Measurements from ENCODE around the gene SLC35A3. TPM values are rescaled to one million over a fixed set of nuclear protein-coding genes. Genes with fewer than 3 reads are reported as not detected.

SLC35A3 gene
- total and polyA plus RNA-seq, 2 of the 4 experiments (the other 2 are of a cell fraction), result 9.6 to 13.6 TPM

GRCh38 chr1:100065969-100066227 is 96.1 kb downstream of the SLC35A3 start:
- Histone ChIP-seq H4K20me1 (ENCODE audit: insufficient read depth, low read length) (no peaks in the 10 kb centered on the region), H3K4me2 (ENCODE audit: low read depth, low read length) (no peak overlapping the region), H2BK15ac (ENCODE audit: low read depth, low read length) (no peak overlapping the region), H3K4me3 (ENCODE audit: insufficient read depth, low read depth, low read length) (no peak overlapping the region), H3K36me3 (ENCODE audit: control insufficient read depth, insufficient read depth, low read length) (peaks cover 45% of the 10 kb centered on the region), H4K8ac (ENCODE audit: low read depth in 2 of 2, low read length in 2 of 2) (no peak overlapping the region), H4K91ac (ENCODE audit: insufficient read depth, low read depth, low read length) (no peak overlapping the region), H3K27ac (ENCODE audit: insufficient read depth, low read length) (no peak overlapping the region), H3K4ac (ENCODE audit: low read depth, low read length) (no peak overlapping the region), H2BK20ac (ENCODE audit: low read depth, low read length) (no peak overlapping the region), H2AK9ac (replicated peaks; ENCODE audit: low read depth, low read length, poor library complexity) (no peak overlapping the region), H4K5ac (ENCODE audit: low read depth, low read length) (no peak overlapping the region), H3K14ac (replicated peaks; ENCODE audit: low read depth, low read length) (no peak overlapping the region), H2AFZ (replicated peaks; ENCODE audit: low read length, poor library complexity) (no peak overlapping the region), H3K4me1 (ENCODE audit: control insufficient read depth, insufficient read depth, low read length) (no peaks in the 10 kb centered on the region), H2BK5ac (ENCODE audit: low read depth, low read length, poor library complexity, severe bottlenecking) (no peak overlapping the region), H3K23ac (ENCODE audit: low read depth, low read length) (no peak overlapping the region), H3K27me3 (ENCODE audit: control insufficient read depth, insufficient read depth, low read length) (no peaks in the 10 kb centered on the region), H2AK5ac (ENCODE audit: low read depth, low read length) (no peak overlapping the region), H3K9me1 (ENCODE audit: insufficient read depth, low read length) (no peaks in the 10 kb centered on the region), H2BK120ac (ENCODE audit: low read depth, low read length) (no peak overlapping the region), H3K9ac (ENCODE audit: low read depth, low read length) (no peak overlapping the region), H3K79me1 (ENCODE audit: low read depth in 1 of 2, low read length in 2 of 2) (peaks cover 24 to 32% of the 10 kb centered on the region in 2 experiments), H3K18ac (ENCODE audit: low read depth, low read length) (no peak overlapping the region), H3K9me3 (ENCODE audit: control insufficient read depth, insufficient read depth, low read length) (no peaks in the 10 kb centered on the region), H3K56ac (ENCODE audit: extremely low read depth, insufficient read depth, low read length) (no peak overlapping the region)
- DNase-seq (no peak), ATAC-seq (ENCODE audit: low read depth) (no peak)
- POLR2A ChIA-PET (ENCODE audit: unreplicated experiment), result no interaction called here
- dilution Hi-C loops (cut with HindIII; ENCODE audit: low sequenced_read_pairs, unreplicated experiment) (no loop called here), intact Hi-C loops (cut with micrococcal nuclease) (no loop called here), in situ Hi-C loops (cut with MboI; ENCODE audit: low sequenced_read_pairs) (no loop called here)
- TF ChIP-seq POLR2A (IDR thresholded peaks at IDR 0.05; ENCODE audit: low read depth, low read length) (no peak), RCOR1 (IDR thresholded peaks at IDR 0.05; ENCODE audit: insufficient replicate concordance, low read length) (no peak), ELK1 (IDR thresholded peaks at IDR 0.05; ENCODE audit: borderline replicate concordance, low read depth, low read length) (no peak), BHLHE40 (IDR thresholded peaks at IDR 0.05; ENCODE audit: low read depth, low read length) (no peak), MXI1 (IDR thresholded peaks at IDR 0.05; ENCODE audit: borderline replicate concordance, low read depth, low read length) (no peak), MAFK (IDR thresholded peaks at IDR 0.05; ENCODE audit: low read depth, low read length) (no peak), NFE2L2 (IDR thresholded peaks at IDR 0.05; ENCODE audit: low read depth, low read length) (no peak), RAD21 (IDR thresholded peaks at IDR 0.05; ENCODE audit: low read length) (no peak), CTCF (conservative IDR thresholded peaks at IDR 0.05; ENCODE audit: low read depth, low read length) (no peak), RFX5 (IDR thresholded peaks at IDR 0.05; ENCODE audit: low read depth, low read length) (no peak), FOS (IDR thresholded peaks at IDR 0.05; ENCODE audit: low read depth, low read length) (no peak), SMC3 (IDR thresholded peaks at IDR 0.05; ENCODE audit: low read depth, low read length) (no peak), CHD1 (IDR thresholded peaks at IDR 0.05; ENCODE audit: low read depth, low read length) (no peak), MAZ (IDR thresholded peaks at IDR 0.05; ENCODE audit: borderline replicate concordance, low read depth, low read length) (no peak), USF2 (IDR thresholded peaks at IDR 0.05; ENCODE audit: low read depth, low read length) (no peak), CEBPB (IDR thresholded peaks at IDR 0.05; ENCODE audit: low read depth, low read length) (no peak)
- CTCF ChIA-PET, result no interaction called here
- no CpG with 5 or more reads among the region's 2 CpGs for WGBS, 2 experiments (ENCODE audit: extremely low coverage in 2 of 2, insufficient read length in 1 of 2)
- BruUV-seq (replicated peaks), result no TSS peak
